NCI-H460 (cell line): ENCODE results near the gene EFNB1. TPM values are rescaled to one million over a fixed set of nuclear protein-coding genes. Genes with fewer than 3 reads are reported as not detected.

ENCODE experiments used
- DNase-seq: peaks from one replicate; pipeline ENCODE4 v3.0.0-alpha.2; 2016; ENCODE audit warnings: low read depth; ENCODE audit errors: extremely low read depth
- total RNA-seq: library from RNA; depleted of rRNA; stranded (reverse); fragments of >200 nt; shearing (Covaris generic); gene quantifications from 2 replicates; pipeline ENCODE4 v1.2.3, GENCODE V29; 2014; rRNA removed

Gene EFNB1
- total RNA-seq, 1 experiment from 2014 or later: 7.4 TPM

- no peak for DNase-seq
These were observed 47.9 kb downstream of the EFNB1 start for GRCh38 chrX:68876731-68877130.

GRCh38 chrX:68877606-68878005 lies 48.8 kb downstream of the EFNB1 start:
- DNase-seq: no peak

- DNase-seq: no peak
These were observed 50.3 kb downstream of the EFNB1 start for GRCh38 chrX:68878977-68879645.

- DNase-seq: no peak
These were observed 52.2 kb downstream of the EFNB1 start for GRCh38 chrX:68880846-68881552.

GRCh38 chrX:68881911-68882310 lies 53.1 kb downstream of the EFNB1 start:
- no peak for DNase-seq

- no peak for DNase-seq
These were observed 55.0 kb downstream of the EFNB1 start for GRCh38 chrX:68883800-68884199.

- DNase-seq: no peak
These were observed 60.4 kb downstream of the EFNB1 start for GRCh38 chrX:68889249-68889648.

Other genes with a start within 250 kb of the EFNB1 start
- gene STARD8, start 181.4 kb upstream of the EFNB1 start, total RNA-seq: 0.55 and 0.72 TPM in 2 replicates